ENCODE results near the gene PARD6B. TPM values are rescaled to one million over a fixed set of nuclear protein-coding genes. Genes with fewer than 3 reads are reported as not detected.

Gene PARD6B
- total and polyA plus RNA-seq, 4 donors = 4.0 to 11.3 (median 5.0) TPM

DNA sequence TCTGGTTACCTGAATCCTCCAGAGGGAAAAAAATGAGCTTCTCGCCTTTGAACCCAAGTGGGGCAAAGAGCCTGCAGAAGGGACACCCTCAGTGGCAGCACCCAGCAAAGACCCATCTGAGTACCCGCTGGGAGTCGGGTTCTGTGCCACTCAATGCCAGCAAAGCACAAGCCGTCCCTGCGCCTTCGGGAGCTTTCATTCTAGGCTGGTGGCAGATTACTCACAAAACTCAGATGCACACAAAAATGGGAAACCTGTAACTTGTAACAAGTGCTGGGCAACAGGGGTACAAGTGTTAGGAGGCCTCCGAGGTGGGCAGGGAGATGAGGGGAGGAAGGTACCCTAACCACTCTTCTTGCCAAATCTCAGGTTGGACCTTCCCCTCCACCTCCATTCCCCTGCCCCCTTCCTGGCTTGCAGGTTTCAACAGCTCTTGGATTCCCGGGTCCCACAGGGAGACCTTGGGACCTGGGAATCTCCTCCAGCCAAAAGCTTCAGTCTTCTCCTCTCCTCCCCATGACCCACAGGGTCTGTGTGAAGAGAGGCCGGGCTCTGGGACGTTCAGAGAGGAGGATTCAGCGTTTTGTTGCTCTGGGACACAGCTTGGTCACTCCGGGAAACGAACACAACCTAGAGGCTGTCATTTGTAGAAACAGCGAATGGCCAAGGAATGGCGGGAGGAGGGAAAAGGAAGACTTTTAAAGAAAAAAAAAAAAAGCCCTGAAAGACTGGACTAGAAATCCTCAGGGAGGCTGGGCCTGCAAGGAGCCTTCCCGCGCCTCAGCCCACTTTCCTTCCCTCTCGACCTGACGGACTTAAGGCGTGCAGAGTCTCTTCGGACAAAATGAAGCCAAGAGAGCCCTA is 1.2 kb upstream of the PARD6B start:
- Histone ChIP-seq H3K4me3 (ENCODE audit: low read depth, low read length) (peak overlapping the region; percentile 69), H3K4me1 (ENCODE audit: control insufficient read depth, insufficient read depth, low read length) (peaks cover 21% of the 10 kb centered on the region), H3K27ac (ENCODE audit: low read depth, low read length) (peak overlapping the region; percentile 69), H3K36me3 (ENCODE audit: control insufficient read depth, insufficient read depth, low read length) (no peaks in the 10 kb centered on the region), H3K27me3 (ENCODE audit: control insufficient read depth, insufficient read depth, low read length) (peaks cover 2% of the 10 kb centered on the region), H3K9me3 (ENCODE audit: control insufficient read depth, insufficient read depth, low read length) (no peaks in the 10 kb centered on the region)
- DNase-seq (ENCODE audit: low read depth in 4 of 6, low spot score in 6 of 6) = no peak
- WGBS (ENCODE audit: insufficient coverage) = 31% methylated on average over 18 of the region's 21 CpGs

DNA sequence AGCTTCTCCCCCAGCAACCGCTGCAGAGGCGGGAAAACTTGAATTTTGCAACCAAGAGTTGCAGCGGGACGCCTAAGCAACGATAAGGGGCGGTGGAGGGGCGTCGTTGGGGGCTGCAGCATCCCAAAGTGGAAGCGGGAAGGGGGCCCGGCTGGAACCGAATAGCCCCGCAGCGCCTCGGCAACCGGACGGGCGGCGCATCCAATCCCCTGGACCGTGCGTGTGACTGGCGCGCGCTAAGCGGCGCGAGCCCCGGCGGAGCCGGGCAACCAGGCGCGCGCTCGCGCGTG is 670 bp upstream of the PARD6B start:
- H3K27me3 ChIP-seq (ENCODE audit: control insufficient read depth, insufficient read depth, low read length) = peaks cover 2% of the 10 kb centered on the region
- H3K27ac ChIP-seq (ENCODE audit: low read depth, low read length) = peak overlapping the region; percentile 69
- peaks cover 21% of the 10 kb centered on the region for H3K4me1 ChIP-seq (ENCODE audit: control insufficient read depth, insufficient read depth, low read length)
- no peaks in the 10 kb centered on the region for H3K36me3 ChIP-seq (ENCODE audit: control insufficient read depth, insufficient read depth, low read length)
- H3K9me3 ChIP-seq (ENCODE audit: control insufficient read depth, insufficient read depth, low read length) = no peaks in the 10 kb centered on the region
- H3K4me3 ChIP-seq (ENCODE audit: low read depth, low read length) = peak overlapping the region; percentile 69
- no peak for DNase-seq (ENCODE audit: low read depth in 4 of 6, low spot score in 6 of 6)
- under 1% methylated on average over 33 of the region's 35 CpGs for WGBS (ENCODE audit: insufficient coverage)

DNA sequence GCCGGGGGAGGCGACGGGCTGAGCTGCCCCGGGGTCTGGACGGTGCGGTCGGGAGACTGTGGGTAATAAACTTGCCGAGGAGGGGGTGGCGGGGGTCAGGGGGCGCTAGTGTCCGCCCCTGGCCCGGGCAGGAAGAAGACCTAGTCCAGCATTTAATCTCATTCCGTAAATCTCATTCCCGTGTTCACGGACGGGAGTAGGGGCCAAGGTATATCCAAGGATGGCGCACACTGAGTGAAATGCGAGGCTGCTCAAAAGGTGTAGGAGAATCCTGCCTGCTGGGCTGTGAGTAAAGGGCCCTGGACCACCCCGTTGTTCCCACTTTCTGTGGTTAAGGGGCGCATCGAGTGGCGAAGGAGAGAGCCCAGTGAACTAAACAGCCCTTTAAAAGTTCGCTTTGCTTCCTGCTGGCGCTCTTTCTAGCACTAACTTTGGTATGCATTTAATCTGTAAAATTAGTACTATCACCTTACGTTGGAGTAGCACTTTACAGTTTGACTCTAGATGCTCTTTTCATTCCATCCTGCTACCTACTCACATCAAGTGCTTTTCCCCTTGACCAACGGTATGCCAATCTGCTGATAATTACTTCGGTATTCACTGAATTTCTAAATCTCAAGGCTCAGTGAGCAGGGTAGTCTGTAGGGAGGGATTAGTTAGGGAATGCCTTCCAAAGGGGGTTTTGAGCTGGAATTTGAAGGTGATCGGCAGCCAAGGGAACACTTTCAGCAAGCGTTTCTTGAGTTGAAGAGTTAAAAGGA is 730 bp downstream of the PARD6B start:
- H3K4me3 ChIP-seq (ENCODE audit: low read depth, low read length) = peak overlapping the region; percentile 69
- peak in 2 of 6 donors; percentile 20 to 53 for DNase-seq (ENCODE audit: low read depth in 4 of 6, low spot score in 6 of 6)

DNA sequence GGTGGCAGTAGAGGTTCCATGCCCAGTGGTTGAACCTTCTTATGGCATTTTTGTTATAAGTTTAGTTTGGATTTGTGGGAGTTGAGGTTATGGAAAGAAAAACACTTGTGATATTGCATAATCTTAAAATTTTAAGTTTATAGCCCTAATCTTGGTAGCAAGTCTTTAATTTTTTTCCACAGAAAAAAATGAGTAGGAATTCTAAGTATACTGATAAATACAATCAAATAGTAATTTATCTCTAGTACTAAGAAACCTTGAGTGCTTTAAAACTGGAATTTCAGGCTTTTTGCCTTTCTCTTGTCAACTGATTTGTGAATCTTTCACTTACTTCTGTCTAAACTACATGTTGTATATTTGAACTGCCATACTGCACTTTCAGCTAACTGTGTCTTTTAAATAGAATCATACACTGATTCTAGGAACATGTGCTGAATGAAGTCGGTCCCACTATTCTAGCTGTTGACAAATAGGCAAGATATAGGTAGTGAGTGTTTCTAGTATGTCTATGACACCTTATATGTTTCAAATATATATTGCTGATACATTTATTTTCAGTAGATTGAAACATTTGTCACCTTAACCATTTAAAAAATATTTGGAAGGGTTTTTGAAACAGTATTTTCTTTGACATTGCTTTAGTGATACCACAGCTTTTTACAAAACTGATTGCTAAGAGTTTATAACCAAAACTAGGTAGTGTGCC is 2.4 kb downstream of the PARD6B start:
- DNase-seq (ENCODE audit: low read depth in 4 of 6, low spot score in 6 of 6) = no peak
- H3K36me3 ChIP-seq (ENCODE audit: control insufficient read depth, insufficient read depth, low read length) = no peaks in the 10 kb centered on the region
- WGBS (ENCODE audit: insufficient coverage) = no CpG with 5 or more reads among the region's 1 CpG
- peaks cover 21% of the 10 kb centered on the region for H3K4me1 ChIP-seq (ENCODE audit: control insufficient read depth, insufficient read depth, low read length)
- H3K27me3 ChIP-seq (ENCODE audit: control insufficient read depth, insufficient read depth, low read length) = peaks cover 2% of the 10 kb centered on the region
- H3K4me3 ChIP-seq (ENCODE audit: low read depth, low read length) = no peak overlapping the region
- no peak overlapping the region for H3K27ac ChIP-seq (ENCODE audit: low read depth, low read length)
- H3K9me3 ChIP-seq (ENCODE audit: control insufficient read depth, insufficient read depth, low read length) = no peaks in the 10 kb centered on the region

More for the DNA sequence above, 730 bp downstream of the PARD6B start:
- no peaks in the 10 kb centered on the region for H3K9me3 ChIP-seq (ENCODE audit: control insufficient read depth, insufficient read depth, low read length)
- H3K36me3 ChIP-seq (ENCODE audit: control insufficient read depth, insufficient read depth, low read length) = no peaks in the 10 kb centered on the region
- H3K27me3 ChIP-seq (ENCODE audit: control insufficient read depth, insufficient read depth, low read length) = peaks cover 2% of the 10 kb centered on the region
- H3K27ac ChIP-seq (ENCODE audit: low read depth, low read length) = no peak overlapping the region
- whole genome bisulfite sequencing (ENCODE audit: insufficient coverage) = 2% methylated on average over 8 of the region's 29 CpGs
- H3K4me1 ChIP-seq (ENCODE audit: control insufficient read depth, insufficient read depth, low read length) = peaks cover 21% of the 10 kb centered on the region

DNA sequence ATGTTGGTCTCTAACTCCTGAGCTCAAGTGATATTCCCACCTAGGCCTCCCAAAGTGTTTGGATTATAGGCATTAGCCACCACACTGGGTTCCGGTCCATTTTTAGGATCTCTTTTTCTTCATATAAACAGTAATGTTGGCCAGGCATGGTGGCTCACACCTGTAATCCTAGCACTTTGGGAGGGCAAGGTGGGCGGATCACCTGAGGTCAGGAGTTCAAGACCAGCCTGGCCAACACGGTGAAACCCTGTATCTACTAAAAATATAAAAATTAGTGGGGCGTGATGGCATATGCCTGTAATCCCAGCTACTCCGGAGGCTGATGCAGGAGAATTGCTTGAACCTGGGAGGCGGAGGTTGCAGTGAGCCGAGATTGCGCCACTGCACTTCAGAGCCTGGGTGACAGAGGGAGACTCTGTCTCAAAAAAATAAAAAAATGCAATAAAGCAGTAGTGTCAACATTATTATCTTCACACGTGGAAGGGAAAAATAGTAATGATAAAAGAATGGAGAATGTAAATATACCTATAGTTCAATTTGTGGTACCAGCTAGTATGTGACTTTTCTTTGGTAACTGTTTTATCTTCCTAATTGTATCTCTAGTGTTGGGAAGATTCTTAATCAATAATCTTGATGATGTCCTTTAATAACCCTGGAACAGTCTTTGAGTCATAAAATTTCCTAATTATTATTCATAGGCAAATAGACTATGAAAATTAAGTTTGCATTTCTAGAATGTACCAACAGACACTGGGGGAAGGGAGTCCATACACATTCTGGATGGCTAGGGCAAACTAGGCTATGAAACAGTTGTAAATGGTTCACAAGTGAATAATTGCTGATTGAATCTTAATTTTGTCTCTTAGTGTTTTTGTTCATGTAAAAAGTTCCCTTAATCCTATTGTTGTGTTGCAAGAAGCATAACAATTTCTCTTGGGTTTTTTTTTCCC is 3.6 kb downstream of the PARD6B start:
- no peaks in the 10 kb centered on the region for H3K9me3 ChIP-seq (ENCODE audit: control insufficient read depth, insufficient read depth, low read length)
- 100% methylated on average over 1 of the region's 9 CpGs for WGBS (ENCODE audit: insufficient coverage)
- H3K4me1 ChIP-seq (ENCODE audit: control insufficient read depth, insufficient read depth, low read length) = peaks cover 18% of the 10 kb centered on the region
- no peak overlapping the region for H3K4me3 ChIP-seq (ENCODE audit: low read depth, low read length)
- H3K36me3 ChIP-seq (ENCODE audit: control insufficient read depth, insufficient read depth, low read length) = peaks cover 8% of the 10 kb centered on the region
- DNase-seq (ENCODE audit: low read depth in 4 of 6, low spot score in 6 of 6) = no peak
- no peak overlapping the region for H3K27ac ChIP-seq (ENCODE audit: low read depth, low read length)
- H3K27me3 ChIP-seq (ENCODE audit: control insufficient read depth, insufficient read depth, low read length) = peaks cover 2% of the 10 kb centered on the region

DNA sequence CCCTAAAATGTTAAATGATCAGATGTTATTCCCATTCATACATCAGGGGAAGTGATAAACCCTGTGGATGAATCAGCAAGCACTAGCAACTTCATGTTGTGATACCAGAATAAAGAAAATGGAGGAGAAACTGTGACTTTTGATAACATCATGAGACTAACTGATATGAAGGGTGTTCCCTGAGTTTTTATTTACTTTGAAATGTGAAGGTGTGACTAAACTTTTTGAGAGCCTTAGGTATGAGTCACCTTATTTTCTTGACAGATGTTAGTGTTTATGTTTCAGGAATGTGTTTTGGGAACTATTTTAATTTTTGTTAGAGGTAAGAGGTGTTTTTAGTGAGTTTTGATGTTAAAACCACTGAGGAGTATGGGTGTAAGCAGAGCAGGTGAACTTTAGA is 4.4 kb downstream of the PARD6B start:
- Histone ChIP-seq H3K9me3 (ENCODE audit: control insufficient read depth, insufficient read depth, low read length) (no peaks in the 10 kb centered on the region), H3K4me1 (ENCODE audit: control insufficient read depth, insufficient read depth, low read length) (peaks cover 11% of the 10 kb centered on the region), H3K27ac (ENCODE audit: low read depth, low read length) (no peak overlapping the region), H3K27me3 (ENCODE audit: control insufficient read depth, insufficient read depth, low read length) (peaks cover 2% of the 10 kb centered on the region), H3K4me3 (ENCODE audit: low read depth, low read length) (no peak overlapping the region), H3K36me3 (ENCODE audit: control insufficient read depth, insufficient read depth, low read length) (peaks cover 8% of the 10 kb centered on the region)
- DNase-seq (ENCODE audit: low read depth in 4 of 6, low spot score in 6 of 6) = no peak

DNA sequence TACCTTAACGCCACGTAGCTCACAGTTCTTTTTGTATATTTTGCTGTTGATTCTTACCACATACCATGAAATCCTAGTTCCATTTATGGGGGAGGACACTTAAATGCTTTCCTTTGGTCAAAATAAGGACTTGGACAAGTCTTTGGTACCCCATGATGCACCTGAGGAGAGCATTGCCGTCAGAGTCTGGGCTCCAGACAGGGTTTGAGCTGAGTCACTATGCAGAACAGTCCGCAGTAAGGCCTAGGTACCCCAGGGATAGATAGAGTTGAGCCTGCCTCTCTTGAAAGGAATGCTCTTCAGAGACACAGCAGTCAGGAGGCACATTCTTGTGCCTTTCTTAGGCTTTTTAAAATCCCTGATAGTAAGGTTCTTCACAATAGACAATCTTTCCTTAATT is 6.0 kb downstream of the PARD6B start:
- Histone ChIP-seq H3K9me3 (ENCODE audit: control insufficient read depth, insufficient read depth, low read length) (no peaks in the 10 kb centered on the region), H3K27me3 (ENCODE audit: control insufficient read depth, insufficient read depth, low read length) (peaks cover under 1% of the 10 kb centered on the region), H3K4me1 (ENCODE audit: control insufficient read depth, insufficient read depth, low read length) (peaks cover 6% of the 10 kb centered on the region), H3K36me3 (ENCODE audit: control insufficient read depth, insufficient read depth, low read length) (peaks cover 10% of the 10 kb centered on the region), H3K27ac (ENCODE audit: low read depth, low read length) (no peak overlapping the region), H3K4me3 (ENCODE audit: low read depth, low read length) (no peak overlapping the region)
- 79% methylated on average over 2 of the region's 4 CpGs for WGBS (ENCODE audit: insufficient coverage)
- no peak for DNase-seq (ENCODE audit: low read depth in 4 of 6, low spot score in 6 of 6)

DNA sequence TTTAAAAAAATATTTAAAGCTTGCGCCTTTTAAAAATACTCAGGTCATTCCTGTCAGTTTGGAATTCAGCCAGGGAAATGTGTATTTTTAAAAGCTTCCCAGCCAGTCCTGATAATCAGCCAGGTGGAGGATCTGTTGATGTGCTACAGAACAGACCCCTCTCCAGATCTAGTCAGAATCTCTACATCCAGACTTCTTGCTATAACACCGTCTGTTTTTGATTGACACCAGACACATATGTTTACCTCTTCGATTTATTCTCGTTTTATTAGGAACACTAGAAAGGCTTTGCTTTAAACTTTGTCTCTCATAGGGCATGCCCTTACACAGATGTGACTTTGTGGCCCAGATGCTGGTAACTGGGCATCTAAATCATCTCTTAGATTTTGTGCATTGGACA is 11.7 kb downstream of the PARD6B start:
- H3K9me3 ChIP-seq (ENCODE audit: control insufficient read depth, insufficient read depth, low read length) = no peaks in the 10 kb centered on the region
- WGBS (ENCODE audit: insufficient coverage) = 93% methylated on average over 3 of the region's 4 CpGs
- no peaks in the 10 kb centered on the region for H3K27me3 ChIP-seq (ENCODE audit: control insufficient read depth, insufficient read depth, low read length)
- H3K27ac ChIP-seq (ENCODE audit: low read depth, low read length) = no peak overlapping the region
- peaks cover 13% of the 10 kb centered on the region for H3K36me3 ChIP-seq (ENCODE audit: control insufficient read depth, insufficient read depth, low read length)
- H3K4me1 ChIP-seq (ENCODE audit: control insufficient read depth, insufficient read depth, low read length) = peaks cover 13% of the 10 kb centered on the region
- no peak for DNase-seq (ENCODE audit: low read depth in 4 of 6, low spot score in 6 of 6)
- no peak overlapping the region for H3K4me3 ChIP-seq (ENCODE audit: low read depth, low read length)
